Activated T-cell treated with anti-CD3 and anti-CD28 coated beads for 1 hour (primary cell): ENCODE data around the gene KNDC1.
"Not testable (repeated sequence)": the region's sequence is repeated elsewhere in the genome, so short reads cannot be mapped to it uniquely, and the experiment has no call there.

Experiments
- DNase-seq: peaks from one replicate; pipeline ENCODE4 v3.0.0-alpha.2; 2020; ENCODE audit warnings: low read depth

The KNDC1 gene

DNA sequence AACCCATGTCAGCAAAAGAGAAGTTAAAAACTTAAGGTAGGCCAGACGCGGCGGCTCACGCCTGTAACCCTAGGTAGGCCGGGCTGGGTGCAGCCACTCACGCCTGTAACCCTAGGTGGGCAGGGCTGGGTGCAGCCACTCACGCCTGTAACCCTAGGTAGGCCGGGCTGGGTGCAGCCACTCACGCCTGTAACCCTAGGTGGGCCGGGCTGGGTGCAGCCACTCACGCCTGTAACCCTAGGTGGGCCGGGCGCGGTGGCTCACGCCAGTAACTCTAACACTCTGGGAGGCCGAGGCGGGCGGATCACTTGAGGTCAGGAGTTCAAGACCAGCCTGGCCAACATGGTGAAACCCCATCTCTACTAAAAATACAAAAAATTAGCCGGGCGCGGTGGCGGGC is 61.7 kb downstream of the KNDC1 start:
- DNase-seq: not testable (repeated sequence)

DNA sequence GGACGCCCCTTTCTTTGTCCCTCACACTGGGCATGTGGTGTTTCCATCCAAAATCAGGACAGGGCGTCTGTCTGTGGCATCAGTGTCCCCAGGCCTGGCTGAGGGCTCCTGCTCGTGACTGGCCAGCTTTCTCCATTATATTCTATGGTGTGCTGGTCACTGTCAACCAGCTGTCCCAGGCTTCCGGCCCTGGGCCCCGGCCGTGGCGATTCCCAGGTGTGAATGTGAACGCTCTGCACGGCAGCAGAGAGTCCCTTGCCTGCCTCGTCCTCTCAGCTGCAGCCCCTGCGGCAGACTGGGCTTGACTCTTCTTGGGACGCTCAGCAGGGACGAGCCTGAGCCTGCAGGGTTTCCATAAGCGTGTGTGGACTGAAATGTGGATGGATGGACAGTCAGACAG is 64.1 kb downstream of the KNDC1 start:
- no peak for DNase-seq

DNA sequence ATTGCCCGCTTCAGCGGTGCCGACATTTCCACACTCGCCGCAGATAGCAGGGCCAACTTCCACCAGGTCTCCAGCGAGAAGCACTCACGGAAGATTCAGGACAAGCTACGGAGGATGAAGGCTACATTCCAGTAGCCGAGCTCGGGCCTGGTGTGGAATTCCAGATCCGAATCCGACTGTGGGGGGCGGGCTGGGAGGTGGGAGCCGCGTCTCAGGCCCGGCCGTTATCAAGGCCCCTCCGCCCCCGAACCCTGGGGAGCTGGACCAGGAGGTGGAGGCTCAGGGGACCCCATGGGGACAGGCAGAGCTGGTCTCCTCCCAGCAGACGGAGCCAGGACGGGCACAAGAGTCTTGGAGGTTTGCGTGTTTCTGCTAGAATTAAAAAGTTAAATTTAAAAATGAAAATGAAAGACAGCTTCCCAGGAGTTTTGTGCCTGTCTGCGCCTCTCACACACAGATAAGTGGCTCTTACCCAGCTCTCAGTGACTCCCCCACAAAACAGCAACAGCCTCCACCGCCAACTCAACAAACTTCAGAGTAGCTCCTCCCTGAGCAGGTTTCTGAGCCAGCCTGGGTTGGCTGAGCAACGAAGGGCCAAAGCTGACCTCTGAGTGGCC is 64.8 kb downstream of the KNDC1 start:
- no peak for DNase-seq

DNA sequence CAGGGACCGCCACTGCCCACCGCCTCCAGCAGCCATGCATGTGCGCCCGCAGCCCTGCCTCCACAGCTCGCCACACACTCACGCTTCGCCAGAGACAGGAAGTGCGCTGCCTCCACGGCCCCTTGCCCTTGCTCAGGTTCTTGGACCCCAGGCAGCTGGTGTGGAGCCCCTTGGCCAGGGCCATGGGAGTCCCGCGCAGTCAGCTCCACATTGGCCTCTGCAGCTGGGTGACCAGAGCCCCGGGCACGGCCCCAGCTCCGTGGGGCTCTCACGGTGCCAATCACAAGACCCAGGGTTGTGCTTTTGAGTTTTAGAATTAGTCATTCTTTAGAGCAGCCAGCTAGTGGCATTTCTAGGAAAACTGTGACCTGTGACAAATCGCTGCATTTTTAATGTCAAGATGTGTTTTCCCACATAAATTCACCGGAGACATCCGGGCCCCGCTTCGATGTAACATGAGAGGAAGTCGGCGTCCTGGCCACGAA is 65.7 kb downstream of the KNDC1 start:
- DNase-seq: no peak

DNA sequence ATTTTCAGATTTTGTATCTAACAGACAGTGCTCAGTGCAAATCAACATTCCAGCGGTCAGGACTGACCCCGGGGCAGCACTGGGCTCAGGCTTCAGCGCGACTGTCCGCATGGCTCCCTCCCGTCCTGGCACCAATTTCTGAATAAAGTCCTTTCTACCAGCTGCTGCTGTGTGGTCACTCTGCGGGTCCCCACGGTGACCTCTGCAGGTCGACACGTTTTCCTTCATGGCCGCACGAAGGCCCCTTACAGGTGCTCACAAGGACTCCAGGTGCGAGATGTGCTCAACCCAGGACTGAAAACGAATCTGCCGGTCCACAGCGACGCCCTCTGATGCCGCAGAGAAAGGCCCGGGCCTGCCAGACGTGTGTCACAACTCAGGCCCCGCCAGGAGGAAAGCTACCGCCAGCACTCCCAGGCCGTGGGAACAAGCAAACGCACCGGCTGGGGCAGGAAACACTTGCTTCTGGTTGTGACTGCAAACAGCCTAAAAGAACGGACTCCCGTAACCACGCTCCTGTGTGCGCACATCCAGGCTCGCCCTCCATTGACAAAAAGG is 66.3 kb downstream of the KNDC1 start:
- no peak for DNase-seq

DNA sequence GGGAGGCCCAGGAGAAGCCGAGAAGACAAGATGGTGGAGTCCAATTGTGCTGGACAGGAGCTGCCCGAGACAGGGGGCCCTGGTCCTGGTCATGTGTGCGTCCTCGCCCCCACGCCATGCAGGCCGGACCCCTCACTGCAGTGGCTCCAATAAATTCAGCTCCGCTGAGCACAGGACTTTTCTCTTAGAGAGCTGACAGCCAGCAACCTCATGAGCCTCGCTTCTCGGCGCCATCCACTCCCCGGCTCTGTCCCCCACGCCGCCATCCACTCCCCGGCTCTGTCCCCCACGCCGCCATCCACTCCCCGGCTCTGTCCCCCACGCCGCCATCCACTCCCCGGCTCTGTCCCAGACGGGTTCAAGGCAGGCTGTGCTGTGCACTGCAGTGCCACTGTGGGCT is 67.2 kb downstream of the KNDC1 start:
- DNase-seq: no peak

DNA sequence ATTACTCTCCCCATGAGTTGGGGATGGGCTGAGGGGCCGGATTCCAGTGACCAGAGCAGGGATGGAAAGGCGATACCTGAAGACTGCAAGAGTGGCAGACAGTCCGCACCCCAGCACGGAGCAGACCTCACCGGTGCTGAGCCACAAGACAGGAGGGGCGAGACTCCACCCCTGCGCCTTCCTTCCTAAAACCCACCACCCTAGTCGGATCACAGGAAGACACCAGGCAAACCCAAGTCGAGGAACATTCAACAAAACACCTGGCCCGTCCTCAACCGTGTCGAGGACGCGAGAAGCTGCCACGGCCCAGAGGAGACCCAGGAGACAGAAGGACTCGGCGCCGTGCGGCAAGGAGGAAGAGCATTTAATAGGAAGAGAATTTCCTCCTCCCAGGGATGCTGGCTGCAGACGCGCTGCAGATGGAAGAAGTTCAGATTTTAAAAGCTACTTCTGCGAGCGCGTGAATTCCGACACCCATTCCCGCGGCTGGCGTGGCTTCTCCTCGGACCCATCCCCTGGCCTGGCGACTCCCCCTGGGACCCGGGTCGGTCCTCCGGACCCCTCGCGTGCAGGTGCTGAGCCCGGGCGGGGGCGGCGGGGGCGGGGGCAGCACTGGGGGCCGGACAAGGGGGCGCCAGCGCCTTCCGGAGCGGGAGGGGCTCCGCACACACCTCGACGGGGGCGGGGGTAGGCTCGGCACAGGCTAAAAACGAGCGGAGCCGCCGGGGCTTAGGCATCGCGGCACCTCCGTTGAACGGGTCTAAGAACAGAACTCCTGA is 69.4 kb downstream of the KNDC1 start:
- no peak for DNase-seq

DNA sequence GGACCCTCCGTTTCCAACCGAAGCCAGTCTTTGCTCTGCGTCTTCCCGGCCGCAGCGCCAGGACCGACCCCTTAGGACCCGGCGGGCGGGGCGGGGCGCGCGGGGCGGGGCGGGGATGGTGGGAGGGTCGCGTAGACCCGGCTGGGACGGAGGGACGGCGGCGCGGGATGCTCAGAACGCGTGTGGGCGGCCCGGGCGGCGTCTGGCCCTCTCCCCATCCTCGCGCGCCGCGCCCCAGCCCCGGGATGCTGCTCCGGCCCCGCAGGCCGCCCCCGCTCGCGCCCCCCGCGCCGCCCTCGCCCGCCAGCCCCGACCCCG is 70.0 kb downstream of the KNDC1 start, which contains the start of gene UTF1:
Gene UTF1 (plus strand): TSS at position 174 of the 318 bp plus-strand sequence. CDS start 72 bp downstream, at position 246.
- no peak for DNase-seq

DNA sequence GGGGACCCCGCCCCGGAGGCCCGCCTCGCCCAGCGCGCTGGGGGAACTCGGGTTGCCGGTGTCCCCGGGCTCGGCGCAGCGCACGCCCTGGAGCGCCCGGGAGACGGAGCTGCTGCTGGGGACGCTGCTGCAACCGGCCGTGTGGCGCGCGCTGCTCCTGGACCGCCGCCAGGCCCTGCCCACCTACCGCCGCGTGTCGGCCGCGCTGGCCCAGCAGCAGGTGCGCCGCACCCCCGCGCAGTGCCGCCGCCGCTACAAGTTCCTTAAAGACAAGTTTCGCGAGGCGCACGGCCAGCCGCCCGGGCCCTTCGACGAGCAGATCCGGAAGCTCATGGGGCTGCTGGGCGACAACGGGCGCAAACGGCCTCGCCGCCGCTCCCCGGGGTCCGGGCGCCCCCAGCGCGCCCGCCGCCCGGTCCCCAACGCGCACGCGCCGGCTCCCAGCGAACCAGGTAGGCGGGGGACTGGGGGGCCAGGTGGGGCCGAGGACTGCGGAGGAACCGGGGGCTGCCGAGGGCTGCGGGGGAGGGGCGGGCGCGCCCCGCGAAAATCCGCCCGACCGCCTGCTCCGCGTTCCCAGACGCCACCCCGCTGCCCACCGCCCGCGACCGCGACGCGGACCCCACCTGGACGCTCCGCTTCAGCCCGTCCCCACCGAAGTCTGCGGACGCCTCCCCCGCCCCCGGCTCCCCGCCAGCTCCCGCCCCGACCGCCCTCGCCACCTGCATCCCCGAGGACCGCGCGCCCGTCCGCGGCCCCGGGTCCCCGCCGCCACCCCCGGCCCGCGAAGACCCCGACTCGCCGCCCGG is 70.6 kb downstream of the KNDC1 start:
- no peak for DNase-seq

DNA sequence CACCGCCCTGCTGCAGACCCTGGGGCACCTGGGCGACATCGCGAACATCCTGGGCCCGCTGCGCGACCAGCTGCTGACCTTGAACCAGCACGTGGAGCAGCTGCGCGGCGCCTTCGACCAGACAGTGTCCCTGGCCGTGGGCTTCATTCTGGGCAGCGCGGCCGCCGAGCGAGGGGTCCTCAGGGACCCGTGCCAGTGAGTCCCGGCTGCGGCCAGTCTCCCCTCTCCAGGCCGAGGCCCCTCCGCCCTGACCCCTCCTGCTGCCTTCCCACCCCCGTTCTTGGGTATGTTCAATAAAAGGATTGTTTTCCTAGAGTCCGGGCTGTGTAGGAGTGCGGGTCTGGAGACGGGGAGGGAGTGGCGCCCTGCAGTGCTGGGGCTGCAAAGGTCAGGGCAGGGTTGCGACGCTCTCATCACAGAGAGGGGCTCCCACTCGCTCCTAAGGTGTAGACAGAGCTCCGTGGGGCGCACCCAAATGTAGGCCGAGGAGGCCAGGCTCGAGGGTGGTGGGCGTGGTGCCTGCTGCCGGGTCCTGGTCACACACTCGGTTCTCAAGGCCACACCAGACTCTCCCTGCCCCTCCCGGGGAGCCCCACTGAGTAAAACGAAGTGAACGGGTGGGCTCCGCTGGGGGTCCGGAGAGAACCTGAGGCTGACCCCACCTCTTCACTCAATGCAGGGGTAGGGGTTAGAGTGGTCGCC is 71.4 kb downstream of the KNDC1 start:
- DNase-seq: no peak

DNA sequence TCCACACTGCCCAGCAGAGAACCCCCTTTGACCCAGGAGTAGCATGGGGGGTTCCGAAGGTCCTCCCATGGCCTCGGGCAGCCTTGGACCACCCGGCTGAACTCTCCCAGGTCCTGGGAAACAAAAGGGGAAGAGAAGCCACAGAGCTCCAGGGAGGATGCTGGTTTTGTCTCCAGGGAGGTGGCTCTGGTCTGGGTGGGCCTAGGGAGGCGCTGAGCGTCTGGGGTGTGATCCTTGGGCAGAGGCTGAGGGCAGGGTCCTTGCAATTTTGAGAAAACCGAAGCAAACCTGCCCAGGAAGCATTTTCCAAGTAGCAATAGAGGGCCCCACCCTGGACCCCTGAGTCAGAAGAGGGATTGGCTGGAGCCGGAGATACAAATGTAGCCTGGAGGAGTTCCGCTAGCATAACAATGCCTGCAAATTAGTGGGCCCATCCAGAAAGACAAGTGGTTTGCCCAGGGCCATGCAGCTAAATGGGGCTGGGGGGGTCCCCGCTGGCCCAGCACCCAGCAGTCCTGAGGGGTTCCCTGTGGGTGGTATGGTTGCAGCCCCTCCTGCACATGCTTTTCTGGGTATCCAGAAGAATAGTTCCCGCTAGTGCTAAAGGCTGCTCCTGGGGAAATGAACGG is 72.0 kb downstream of the KNDC1 start:
- no peak for DNase-seq

DNA sequence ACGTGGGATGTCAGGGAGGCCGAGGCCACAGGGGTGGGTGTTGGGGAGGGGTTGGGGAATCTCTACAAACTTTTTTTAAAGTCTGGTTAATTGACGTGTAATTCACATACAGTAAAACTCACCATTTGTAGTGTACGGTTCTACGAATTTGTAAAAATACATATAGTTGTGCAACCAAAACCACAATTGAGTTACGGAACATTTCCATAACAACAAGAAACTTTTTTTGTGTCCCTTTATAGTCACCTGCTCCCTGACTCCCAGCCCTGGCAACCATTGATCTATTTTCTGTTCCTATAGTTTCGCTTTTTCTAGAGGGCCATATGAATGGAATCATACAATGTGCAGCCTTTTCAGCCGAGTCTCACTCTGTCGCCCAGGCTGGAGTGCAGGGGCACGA is 74.8 kb downstream of the KNDC1 start:
- not testable (repeated sequence) for DNase-seq

DNA sequence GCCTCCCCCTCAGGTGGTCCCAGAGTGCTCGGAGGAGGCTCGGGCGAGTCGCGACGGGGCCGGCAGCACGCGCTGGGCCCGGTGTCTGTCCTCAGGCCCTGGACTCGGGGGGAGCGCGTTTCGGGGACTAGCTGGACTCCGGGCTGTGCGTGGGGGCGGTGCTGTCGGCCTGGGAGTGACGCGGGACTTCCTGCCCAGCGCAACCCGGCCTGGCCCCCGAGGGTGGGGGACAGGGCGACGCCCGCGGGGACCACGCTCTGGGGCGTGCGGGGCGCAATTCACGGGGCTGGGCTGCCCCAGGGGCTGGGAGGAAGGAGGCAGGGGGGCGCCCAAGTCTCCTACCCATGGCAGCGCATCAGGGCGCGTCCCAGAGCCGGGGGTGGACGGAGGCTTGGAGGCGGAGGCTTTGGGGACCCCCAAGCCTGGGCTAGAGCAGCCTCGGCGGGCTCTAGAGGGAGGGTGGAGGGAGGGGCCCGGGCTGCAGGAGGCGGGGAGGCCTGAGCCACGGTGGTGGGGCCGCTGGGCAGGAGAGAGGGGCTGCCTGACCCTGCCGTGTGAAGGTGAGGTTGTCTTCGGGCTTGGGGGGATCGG is 75.3 kb downstream of the KNDC1 start:
- DNase-seq: no peak

DNA sequence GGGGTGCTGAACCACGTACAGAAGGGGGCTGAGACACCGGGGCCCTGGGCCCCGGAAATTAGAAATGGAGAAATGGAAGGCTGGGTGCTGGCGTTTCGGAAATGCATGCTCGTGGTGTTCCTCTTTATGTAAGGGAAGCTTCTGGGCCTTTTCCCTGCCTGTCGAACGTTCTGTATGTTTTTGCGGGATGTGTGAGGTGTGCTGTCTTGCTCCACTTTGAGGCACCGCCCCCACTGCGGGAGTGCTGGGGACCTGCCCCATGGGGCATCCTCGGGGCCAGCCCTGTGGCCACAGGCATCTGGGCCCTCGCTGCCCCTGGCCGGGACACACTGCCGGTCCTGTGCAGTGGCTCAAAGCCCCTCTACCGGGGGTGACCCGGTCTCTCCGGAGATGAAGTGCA is 75.9 kb downstream of the KNDC1 start:
- no peak for DNase-seq

DNA sequence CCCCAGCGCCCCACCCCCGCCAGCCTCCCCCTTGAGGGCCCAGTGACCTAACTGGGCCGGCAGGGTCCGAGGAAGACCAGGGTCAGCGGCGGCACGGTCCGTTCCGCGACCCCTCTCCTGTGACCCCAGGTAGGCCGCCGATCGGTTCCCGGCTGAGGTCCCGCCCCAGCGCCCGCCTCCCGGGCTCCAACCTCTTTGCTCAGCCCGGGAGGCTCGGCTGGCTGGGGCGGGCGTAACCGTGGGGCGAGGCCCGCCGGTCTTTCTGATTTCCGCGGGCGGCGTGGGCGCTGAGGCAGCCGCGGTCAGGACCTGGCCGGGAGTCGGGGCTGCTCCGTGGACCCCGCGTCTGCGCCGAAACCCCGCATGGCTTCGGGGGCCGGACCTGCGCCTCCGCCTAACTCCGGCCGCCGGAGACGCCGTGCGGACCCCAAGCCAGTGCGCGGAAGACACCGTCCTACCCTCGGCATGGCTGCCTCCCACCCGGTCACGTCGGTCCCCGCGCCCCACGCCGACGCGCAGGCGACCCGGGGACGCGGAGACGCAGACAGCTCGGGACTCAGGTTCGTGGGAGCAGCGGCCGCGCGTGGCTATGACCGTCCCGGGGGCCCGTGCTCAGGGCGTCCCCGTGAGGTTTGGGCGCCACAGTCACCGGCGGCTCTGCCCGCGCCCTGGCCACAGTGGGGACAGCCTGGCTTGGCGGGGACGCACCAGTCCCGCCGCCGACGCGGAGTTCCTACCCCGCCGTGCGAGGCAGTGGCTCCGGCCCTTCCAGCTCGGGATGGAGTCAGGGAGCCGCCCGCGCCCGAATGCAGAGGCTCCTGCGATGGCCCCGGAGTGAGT is 76.6 kb downstream of the KNDC1 start:
- no peak for DNase-seq

DNA sequence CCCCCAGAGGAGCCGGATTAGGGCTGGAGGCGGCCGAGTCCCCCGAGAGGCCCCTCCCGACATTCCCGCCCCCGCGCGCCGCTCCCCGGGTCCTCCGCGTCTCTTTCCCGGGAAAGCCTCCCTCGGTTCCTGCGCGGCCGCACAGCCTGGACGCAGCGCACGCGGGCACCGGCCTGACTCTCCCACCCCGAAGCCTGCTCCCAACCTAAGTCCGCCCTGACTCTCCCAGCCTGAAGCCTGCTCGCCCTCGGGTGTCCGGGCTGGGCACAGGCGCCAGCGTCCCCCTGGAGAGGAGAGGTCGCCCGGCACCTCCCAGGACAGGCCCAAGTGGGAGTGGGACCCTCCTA is 77.2 kb downstream of the KNDC1 start:
- no peak for DNase-seq

DNA sequence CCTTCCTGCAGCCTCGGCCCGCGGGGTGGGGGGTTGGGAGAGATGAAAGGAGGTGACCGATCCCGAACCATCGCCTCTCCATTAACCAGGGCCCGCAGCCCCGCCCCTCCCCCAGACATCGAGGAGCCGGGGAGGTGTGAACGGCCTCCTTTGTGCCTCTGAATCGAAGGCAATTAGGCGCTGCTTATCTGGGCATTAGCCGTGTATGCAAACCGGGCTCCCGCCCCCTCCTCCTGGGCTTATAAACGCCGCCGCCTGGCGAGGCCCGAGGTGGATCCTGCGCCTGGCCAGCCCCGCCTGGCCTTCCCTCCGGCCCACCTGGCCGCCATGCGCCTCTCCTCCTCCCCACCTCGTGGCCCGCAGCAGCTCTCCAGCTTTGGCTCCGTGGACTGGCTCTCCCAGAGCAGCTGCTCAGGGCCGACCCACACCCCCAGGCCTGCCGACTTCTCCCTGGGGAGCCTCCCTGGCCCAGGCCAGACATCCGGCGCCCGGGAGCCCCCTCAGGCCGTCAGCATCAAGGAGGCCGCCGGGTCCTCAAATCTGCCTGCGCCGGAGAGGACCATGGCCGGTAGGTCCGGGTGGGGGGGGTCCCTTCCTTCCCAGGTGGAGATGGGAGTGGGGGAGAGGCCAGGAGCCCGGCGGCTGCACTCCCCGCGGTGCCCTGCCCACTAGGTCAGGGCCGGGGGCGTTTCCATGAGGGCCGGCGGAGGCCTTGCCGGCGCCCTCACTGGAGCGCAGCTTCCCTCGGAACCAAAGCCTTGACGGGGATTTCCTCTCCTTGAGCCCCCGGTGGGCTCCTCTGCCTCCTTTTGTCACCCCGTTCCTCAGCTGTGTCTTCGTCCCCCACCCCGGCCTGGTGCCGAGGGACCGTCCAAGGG is 77.8 kb downstream of the KNDC1 start, which contains the start of gene VENTX:
Gene VENTX (plus strand): TSS at position 268 of the 878 bp plus-strand sequence. CDS start 60 bp downstream, at position 328.
- no peak for DNase-seq

DNA sequence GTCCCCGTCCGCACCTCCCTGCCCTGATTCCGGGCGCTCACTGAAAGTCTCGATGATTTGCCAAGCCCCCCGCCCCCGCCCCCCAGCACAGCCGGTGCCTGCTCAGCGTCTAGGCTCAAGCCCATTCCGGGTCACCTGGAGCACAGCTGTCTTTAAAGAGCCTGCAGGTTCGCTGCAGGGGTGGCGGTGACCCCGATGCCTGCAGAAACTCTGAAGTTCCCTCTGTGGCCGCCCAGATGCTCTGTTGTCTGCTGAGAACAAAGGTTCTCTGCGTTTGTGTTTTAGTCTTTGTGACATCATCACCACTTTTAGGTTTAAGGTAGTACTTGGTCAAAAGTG is 78.4 kb downstream of the KNDC1 start:
- DNase-seq: no peak

DNA sequence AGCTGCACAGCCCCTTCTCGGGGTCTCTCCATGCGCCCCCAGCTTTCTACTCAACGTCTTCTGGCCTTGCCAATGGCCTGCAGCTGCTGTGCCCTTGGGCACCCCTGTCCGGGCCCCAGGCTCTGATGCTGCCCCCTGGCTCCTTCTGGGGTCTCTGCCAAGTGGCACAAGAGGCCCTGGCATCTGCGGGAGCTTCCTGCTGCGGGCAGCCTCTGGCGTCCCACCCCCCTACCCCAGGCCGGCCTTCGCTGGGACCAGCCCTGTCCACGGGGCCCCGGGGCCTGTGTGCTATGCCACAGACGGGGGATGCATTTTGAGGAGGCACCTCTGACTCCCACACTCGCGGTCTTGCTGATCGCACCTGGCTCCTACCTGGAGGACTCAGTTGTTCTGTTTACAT is 80.0 kb downstream of the KNDC1 start:
- DNase-seq: no peak
